Tibial nerve (tissue), 4 donors: Measurements from ENCODE around the gene MCCC1.

ENCODE experiments used
- CTCF ChIP-seq, 5 experiments: fragments of 200-600 bp in 3 of 5; fragments of 450-650 bp in 2 of 5; sonication (generic) in 3 of 5; IDR thresholded peaks; one replicate each; pipeline ENCODE4 v1.5.1; 2016 to 2019; ENCODE audit warnings: antibody characterized with exemption in 5 of 5, mild to moderate bottlenecking in 3 of 5, moderate library complexity in 2 of 5
- EP300 ChIP-seq, 2 donors: sonication (generic); formaldehyde crosslinking; IDR thresholded peaks; one replicate each; pipeline ENCODE4 v1.6.1; 2017; ENCODE audit warnings: antibody characterized with exemption in 2 of 2, mild to moderate bottlenecking in 1 of 2
- POLR2A ChIP-seq, 2 donors: fragments of 450-650 bp; IDR thresholded peaks; one replicate each; pipeline ENCODE4 v1.6.1; 2017; ENCODE audit warnings: antibody characterized with exemption in 2 of 2, mild to moderate bottlenecking in 2 of 2, moderate library complexity in 2 of 2

- TF ChIP-seq CTCF (IDR thresholded peaks at IDR 0.05) (no peak), POLR2A (IDR thresholded peaks at IDR 0.05) (no peak), EP300 (IDR thresholded peaks at IDR 0.05) (no peak)
Measured at GRCh38 chr3:183116025-183116614, 16.8 kb upstream of the MCCC1 start.
